IMR-90 (cell line): ENCODE results near the gene TP53TG5. TPM values are rescaled to one million over a fixed set of nuclear protein-coding genes. Genes with fewer than 3 reads are reported as not detected.

Experiments used
- ATAC-seq: fragments of 200-7000 bp; cut with Tn5 transposase; 2 replicates; pipeline ENCODE4 v1.9.1; 2020; ENCODE audit warnings: low read depth, mild to moderate bottlenecking, moderate library complexity
- BruUV-seq: library from RNA; stranded (reverse); fragments of 400-500 nt; replicated peaks from 2 replicates; lab custom pipeline; 2021; lab: Mats Ljungman, UMichigan
- CTCF ChIA-PET: fragments of 300-600 bp; formaldehyde crosslinking; extraction: SDS; loops from one replicate; lab custom pipeline; 2021; ENCODE audit warnings: antibody characterized with exemption; lab: Yijun Ruan, JAX
- POLR2A ChIA-PET: fragments of 300-600 bp; sonication (Branson Sonifier 250); formaldehyde crosslinking; loops from one replicate; lab custom pipeline; 2022; ENCODE audit warnings: antibody characterized with exemption; ENCODE audit not compliant: unreplicated experiment; lab: Charles Lee
- DNase-seq: peaks from one replicate; pipeline ENCODE4 v3.0.0; 2013
- H2AFZ ChIP-seq: replicated peaks from 2 replicates; pipeline ENCODE3; 2013; ENCODE audit warnings: low read length, mild to moderate bottlenecking; ENCODE audit not compliant: poor library complexity
- H2AK5ac ChIP-seq: 2 replicates; pipeline ENCODE4 v1.6.1; 2013; ENCODE audit warnings: low read depth, low read length, inconsistent platforms
- H2AK9ac ChIP-seq: replicated peaks from 2 replicates; pipeline ENCODE3; 2013; ENCODE audit warnings: mild to moderate bottlenecking, low read depth, low read length, moderate library complexity; ENCODE audit not compliant: poor library complexity
- H2BK120ac ChIP-seq: 2 replicates; pipeline ENCODE4 v1.6.1; 2013; ENCODE audit warnings: low read depth, low read length, inconsistent platforms
- H2BK15ac ChIP-seq: 3 replicates; pipeline ENCODE4 v1.6.1; 2013; ENCODE audit warnings: low read depth, low read length, inconsistent platforms
- H2BK20ac ChIP-seq: 2 replicates; pipeline ENCODE4 v1.6.1; 2013; ENCODE audit warnings: low read depth, mild to moderate bottlenecking, inconsistent platforms, low read length, moderate library complexity
- H2BK5ac ChIP-seq: 2 replicates; pipeline ENCODE4 v1.6.1; 2013; ENCODE audit warnings: mild to moderate bottlenecking, low read depth, low read length, inconsistent platforms; ENCODE audit not compliant: poor library complexity, severe bottlenecking
- H3K14ac ChIP-seq: replicated peaks from 2 replicates; pipeline ENCODE4 v1.6.1; 2013; ENCODE audit warnings: low read depth, low read length, inconsistent platforms
- H3K18ac ChIP-seq: 2 replicates; pipeline ENCODE4 v1.6.1; 2013; ENCODE audit warnings: low read depth, low read length, control low read depth
- H3K23ac ChIP-seq: 2 replicates; pipeline ENCODE4 v1.6.1; 2013; ENCODE audit warnings: low read depth, low read length, inconsistent platforms
- H3K27ac ChIP-seq: 2 replicates; pipeline ENCODE4 v1.5.1; 2013; ENCODE audit warnings: mild to moderate bottlenecking, control low read depth, low read length; ENCODE audit not compliant: insufficient read depth
- H3K27me3 ChIP-seq: 2 replicates; pipeline ENCODE4 v1.6.1; 2013; ENCODE audit warnings: low read length; ENCODE audit not compliant: control insufficient read depth, insufficient read depth
- H3K36me3 ChIP-seq: 2 replicates; pipeline ENCODE4 v1.6.1; 2013; ENCODE audit warnings: low read length, mixed read lengths; ENCODE audit not compliant: control insufficient read depth, insufficient read depth
- H3K4ac ChIP-seq: 2 replicates; pipeline ENCODE4 v1.6.1; 2013; ENCODE audit warnings: low read depth, low read length, inconsistent platforms
- H3K4me1 ChIP-seq: 2 replicates; pipeline ENCODE4 v1.6.1; 2013; ENCODE audit warnings: low read length, mixed read lengths; ENCODE audit not compliant: control insufficient read depth, insufficient read depth
- H3K4me2 ChIP-seq: 2 replicates; pipeline ENCODE4 v1.6.1; 2013; ENCODE audit warnings: low read depth, mild to moderate bottlenecking, control low read depth, low read length, moderate library complexity
- H3K4me3 ChIP-seq: 2 replicates; pipeline ENCODE4 v1.5.1; 2013; ENCODE audit warnings: low read depth, mild to moderate bottlenecking, control low read depth, low read length, moderate library complexity; ENCODE audit not compliant: insufficient read depth
- H3K56ac ChIP-seq: 2 replicates; pipeline ENCODE4 v1.6.1; 2013; ENCODE audit warnings: low read length, inconsistent platforms; ENCODE audit not compliant: insufficient read depth; ENCODE audit errors: extremely low read depth
- H3K79me1 ChIP-seq, 2 experiments: 2 replicates each; pipeline ENCODE4 v1.6.1; 2013; ENCODE audit warnings: low read length in 2 of 2, inconsistent platforms in 1 of 2, low read depth in 1 of 2
- H3K9ac ChIP-seq: 2 replicates; pipeline ENCODE4 v1.6.1; 2013; ENCODE audit warnings: low read depth, low read length, control low read depth
- H3K9me1 ChIP-seq: 2 replicates; pipeline ENCODE4 v1.6.1; 2013; ENCODE audit warnings: low read length, inconsistent platforms; ENCODE audit not compliant: insufficient read depth
- H3K9me3 ChIP-seq: 2 replicates; pipeline ENCODE4 v1.6.1; 2013; ENCODE audit warnings: low read length; ENCODE audit not compliant: control insufficient read depth, insufficient read depth
- H4K20me1 ChIP-seq: 2 replicates; pipeline ENCODE4 v1.6.1; 2013; ENCODE audit warnings: low read length, inconsistent platforms; ENCODE audit not compliant: insufficient read depth
- H4K5ac ChIP-seq: 2 replicates; pipeline ENCODE4 v1.6.1; 2013; ENCODE audit warnings: mild to moderate bottlenecking, low read depth, low read length, control low read depth
- H4K8ac ChIP-seq, 2 experiments: 2 replicates each; pipeline ENCODE4 v1.6.1; 2013; ENCODE audit warnings: low read depth in 2 of 2, low read length in 2 of 2, control low read depth in 1 of 2, inconsistent platforms in 1 of 2
- H4K91ac ChIP-seq: 2 replicates; pipeline ENCODE4 v1.6.1; 2013; ENCODE audit warnings: low read depth, low read length, inconsistent platforms; ENCODE audit not compliant: insufficient read depth
- RCOR1 ChIP-seq: IDR thresholded peaks from 2 replicates; pipeline ENCODE4 v1.6.1; 2012; ENCODE audit warnings: mild to moderate bottlenecking, low read length, improper control_type of control experiment; ENCODE audit not compliant: insufficient replicate concordance
- SMC3 ChIP-seq: fragments of 150-350 bp; IDR thresholded peaks from 2 replicates; pipeline ENCODE4 v1.6.1; 2016; ENCODE audit warnings: low read depth, mild to moderate bottlenecking, antibody characterized with exemption, low read length, moderate library complexity
- WGBS, 2 experiments: methylation state at CpG; one replicate each; pipeline versions ENCODE4 v1.1.5 to v1.1.7; 2013; ENCODE audit warnings: missing lambda C conversion rate in 2 of 2; ENCODE audit not compliant: insufficient read length in 1 of 2; ENCODE audit errors: extremely low coverage in 2 of 2; 5-methylcytosine and 5-hydroxymethylcytosine counted together
- dilution Hi-C: fragments of 300-500 bp; cut with HindIII; formaldehyde crosslinking; loops from one replicate; pipeline ENCODE4 v1.14.3; 2018; ENCODE audit warnings: low sequenced_read_pairs; ENCODE audit not compliant: unreplicated experiment
- in situ Hi-C: fragments of 300-500 bp; cut with MboI; formaldehyde crosslinking; loops from 3 replicates; pipeline ENCODE4 v1.14.3; 2019; ENCODE audit warnings: low sequenced_read_pairs, inconsistent platforms, mixed read lengths
- intact Hi-C: fragments of 100-400 bp; cut with micrococcal nuclease; formaldehyde crosslinking; loops from 2 replicates; pipeline ENCODE4 v1.10.0; 2022
- polyA plus RNA-seq, 3 experiments: library from polyadenylated mRNA; depleted of rRNA; stranded (reverse); fragments of >200 nt; gene quantifications; 2 replicates each; pipeline ENCODE4 v1.2.3, GENCODE V29; 2012; ENCODE audit warnings: low replicate concordance in 1 of 3
- total RNA-seq: library from RNA; depleted of rRNA; stranded (reverse); fragments of >200 nt; gene quantifications from 2 replicates; pipeline ENCODE4 v1.2.3, GENCODE V29; 2012

TP53TG5 gene
- total and polyA plus RNA-seq, 2 of the 4 experiments (the other 2 are of a cell fraction): not detected

GRCh38 chr20:45407067-45407745, 29.1 kb upstream of the TP53TG5 start:
- Histone ChIP-seq H3K4me2 (peak overlapping the region; percentile 91), H4K20me1 (no peaks in the 10 kb centered on the region), H3K9me3 (no peaks in the 10 kb centered on the region), H3K27me3 (no peaks in the 10 kb centered on the region), H3K79me1 (peaks cover 0 to 10% of the 10 kb centered on the region in 2 experiments; a peak in 2 of 4 replicates), H3K9me1 (no peaks in the 10 kb centered on the region), H2AFZ (peak overlapping the region; percentile 92), H2AK9ac (peak overlapping the region; percentile 1), H3K23ac (peak overlapping the region; percentile 24), H3K4me1 (peaks cover 4% of the 10 kb centered on the region; the same call in 1 of the 2 replicates), H2BK20ac (no peak overlapping the region), H3K4me3 (peak overlapping the region; percentile 63), H3K56ac (no peak overlapping the region), H4K5ac (no peak overlapping the region), H2AK5ac (no peak overlapping the region), H3K18ac (no peak overlapping the region; the same call in 1 of the 2 replicates), H3K14ac (peak overlapping the region; percentile 21; the same call in 1 of the 2 replicates), H3K9ac (peak overlapping the region; percentile 56), H3K27ac (peak overlapping the region; percentile 4; the same call in 1 of the 2 replicates), H4K8ac (peak overlapping the region; percentile 48 to 59; a peak in 2 of 4 replicates), H3K36me3 (no peaks in the 10 kb centered on the region; the same call in 1 of the 2 replicates), H3K4ac (peak overlapping the region; percentile 62; the same call in 1 of the 2 replicates), H2BK15ac (no peak overlapping the region), H4K91ac (no peak overlapping the region), H2BK120ac (no peak overlapping the region), H2BK5ac (no peak overlapping the region)
- DNase-seq (no peak), ATAC-seq (peak; percentile 15)
- POLR2A ChIA-PET: interaction anchor here (0.6 kb wide), 1 partner anchor 19 kb away, joined by 3 read pairs; no protein-coding TSS in a partner anchor
- dilution Hi-C loops (no loop called here), intact Hi-C loops (no loop called here), in situ Hi-C loops (no loop called here)
- TF ChIP-seq RCOR1 (no peak), SMC3 (no peak)
- WGBS, 2 experiments: 16% methylated on average over 12 of the region's 30 CpGs; no CpG with 5 or more reads in 1 of the 2 experiments
- CTCF ChIA-PET: no interaction called here
- BruUV-seq: no TSS peak
